SH-SY5Y (cell line): ENCODE data around the gene SCYGR3.

Experiments used
- GATA2 ChIP-seq: IDR thresholded peaks from 2 replicates; pipeline ENCODE4 v1.6.1; 2011; ENCODE audit warnings: mild to moderate bottlenecking, low read depth, low read length
- GATA3 ChIP-seq: IDR thresholded peaks from 2 replicates; pipeline ENCODE4 v1.6.1; 2011; ENCODE audit warnings: low read depth, mild to moderate bottlenecking, low read length, moderate library complexity

- TF ChIP-seq GATA2 (no peak), GATA3 (no peak)
Measured at GRCh38 chr2:227608561-227609338, 5.9 kb downstream of the SCYGR3 start.
